Type B pancreatic cell (in vitro differentiated cells): Measurements from ENCODE around the gene TXNIP. TPM values are rescaled to one million over a fixed set of nuclear protein-coding genes. Genes with fewer than 3 reads are reported as not detected.

Experiments used
- DNase-seq: peaks from one replicate; pipeline ENCODE4 v3.0.0; 2021; ENCODE audit warnings: mixed read lengths; ENCODE audit not compliant: unreplicated experiment; ENCODE audit errors: extremely low spot score
- H3K27ac Mint-ChIP-seq: 2 replicates; pipeline ENCODE4 v1.8.0; 2021; ENCODE audit warnings: mild to moderate bottlenecking, mixed read lengths
- H3K27me3 Mint-ChIP-seq: 2 replicates; pipeline ENCODE4 v1.8.0; 2021; ENCODE audit warnings: mixed read lengths
- H3K36me3 Mint-ChIP-seq: 2 replicates; pipeline ENCODE4 v1.8.0; 2021; ENCODE audit warnings: mixed read lengths
- H3K4me1 Mint-ChIP-seq: one replicate; pipeline ENCODE4 v1.8.0; 2021; ENCODE audit warnings: mixed read lengths; ENCODE audit not compliant: unreplicated experiment
- H3K4me3 Mint-ChIP-seq: 2 replicates; pipeline ENCODE4 v1.8.0; 2021; ENCODE audit warnings: mild to moderate bottlenecking, mixed read lengths
- H3K9me3 Mint-ChIP-seq: 2 replicates; pipeline ENCODE4 v1.8.0; 2021; ENCODE audit warnings: mixed read lengths
- CTCF ChIP-seq: fragments of 200-600 bp; sonication (generic); conservative IDR thresholded peaks from 2 replicates; pipeline ENCODE4 v1.5.0; 2021; ENCODE audit warnings: antibody characterized with exemption, mild to moderate bottlenecking
- total RNA-seq: library from RNA; stranded (reverse); gene quantifications from 2 replicates; pipeline ENCODE4 v1.2.1, GENCODE V29; 2021; ENCODE audit warnings: low replicate concordance

Gene TXNIP
- total RNA-seq, 1 donor from 2014 or later, result 96.7 TPM

- no peaks in the 10 kb centered on the region for H3K36me3 Mint-ChIP-seq
- no peaks in the 10 kb centered on the region for H3K9me3 Mint-ChIP-seq
- no peak overlapping the region for H3K27ac Mint-ChIP-seq
- peaks cover 76% of the 10 kb centered on the region for H3K27me3 Mint-ChIP-seq
- no peak for TF ChIP-seq CTCF
- peak overlapping the region; percentile 86 for H3K4me3 Mint-ChIP-seq
- DNase-seq, result no peak
- peaks cover 33% of the 10 kb centered on the region for H3K4me1 Mint-ChIP-seq
Measured at GRCh38 chr1:145956781-145957442, 39.5 kb downstream of the TXNIP start.

GRCh38 chr1:145956361-145956760 lies 40.0 kb downstream of the TXNIP start:
- DNase-seq, result no peak
- Mint-ChIP-seq H3K36me3 (no peaks in the 10 kb centered on the region), H3K4me3 (peak overlapping the region; percentile 86), H3K4me1 (peaks cover 31% of the 10 kb centered on the region), H3K9me3 (no peaks in the 10 kb centered on the region), H3K27ac (no peak overlapping the region), H3K27me3 (peaks cover 71% of the 10 kb centered on the region)
- TF ChIP-seq CTCF, result no peak

GRCh38 chr1:145955436-145955835 lies 40.9 kb downstream of the TXNIP start:
- Mint-ChIP-seq H3K4me1 (peaks cover 31% of the 10 kb centered on the region), H3K27ac (no peak overlapping the region), H3K36me3 (no peaks in the 10 kb centered on the region), H3K4me3 (peak overlapping the region; percentile 2), H3K27me3 (peaks cover 62% of the 10 kb centered on the region), H3K9me3 (no peaks in the 10 kb centered on the region)
- TF ChIP-seq CTCF, result no peak
- DNase-seq, result no peak

- peaks cover 49% of the 10 kb centered on the region for H3K27me3 Mint-ChIP-seq
- no peak for DNase-seq
- H3K4me1 Mint-ChIP-seq, result peaks cover 26% of the 10 kb centered on the region
Measured at GRCh38 chr1:145953861-145954260, 42.5 kb downstream of the TXNIP start.

GRCh38 chr1:145952903-145953302 lies 43.5 kb downstream of the TXNIP start:
- Mint-ChIP-seq H3K27ac (no peak overlapping the region), H3K36me3 (no peaks in the 10 kb centered on the region), H3K4me1 (peaks cover 19% of the 10 kb centered on the region), H3K27me3 (peaks cover 39% of the 10 kb centered on the region), H3K4me3 (no peak overlapping the region), H3K9me3 (no peaks in the 10 kb centered on the region)
- DNase-seq, result no peak
- no peak for TF ChIP-seq CTCF

More at GRCh38 chr1:145953861-145954260, 42.5 kb downstream of the TXNIP start:
- no peaks in the 10 kb centered on the region for H3K9me3 Mint-ChIP-seq
- H3K27ac Mint-ChIP-seq, result no peak overlapping the region
- no peak overlapping the region for H3K4me3 Mint-ChIP-seq
- no peaks in the 10 kb centered on the region for H3K36me3 Mint-ChIP-seq
- no peak for TF ChIP-seq CTCF
